Measurements from ENCODE around the gene PAPPA2.

DNA sequence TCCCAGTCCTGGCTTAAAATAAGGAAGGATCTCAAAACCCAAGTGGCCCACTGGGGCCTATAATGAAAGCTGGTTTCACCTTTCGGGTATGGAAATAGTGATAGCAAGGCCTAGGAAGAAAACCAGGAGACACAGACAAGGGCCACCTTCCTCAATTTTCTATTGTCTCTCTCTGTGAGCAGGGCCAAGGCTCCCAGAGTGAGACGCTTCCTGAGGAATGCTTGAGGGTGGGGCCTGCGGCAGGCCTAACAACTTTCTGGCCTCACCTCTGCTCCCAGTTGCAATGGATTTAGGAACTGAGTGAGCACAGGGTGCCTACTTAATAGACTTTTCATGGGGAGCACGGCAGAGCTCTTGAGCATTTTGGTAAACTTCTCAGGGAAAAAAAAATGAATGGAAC lies 400.6 kb downstream of the PAPPA2 start:
- TF ChIP-seq, protein P1, sequence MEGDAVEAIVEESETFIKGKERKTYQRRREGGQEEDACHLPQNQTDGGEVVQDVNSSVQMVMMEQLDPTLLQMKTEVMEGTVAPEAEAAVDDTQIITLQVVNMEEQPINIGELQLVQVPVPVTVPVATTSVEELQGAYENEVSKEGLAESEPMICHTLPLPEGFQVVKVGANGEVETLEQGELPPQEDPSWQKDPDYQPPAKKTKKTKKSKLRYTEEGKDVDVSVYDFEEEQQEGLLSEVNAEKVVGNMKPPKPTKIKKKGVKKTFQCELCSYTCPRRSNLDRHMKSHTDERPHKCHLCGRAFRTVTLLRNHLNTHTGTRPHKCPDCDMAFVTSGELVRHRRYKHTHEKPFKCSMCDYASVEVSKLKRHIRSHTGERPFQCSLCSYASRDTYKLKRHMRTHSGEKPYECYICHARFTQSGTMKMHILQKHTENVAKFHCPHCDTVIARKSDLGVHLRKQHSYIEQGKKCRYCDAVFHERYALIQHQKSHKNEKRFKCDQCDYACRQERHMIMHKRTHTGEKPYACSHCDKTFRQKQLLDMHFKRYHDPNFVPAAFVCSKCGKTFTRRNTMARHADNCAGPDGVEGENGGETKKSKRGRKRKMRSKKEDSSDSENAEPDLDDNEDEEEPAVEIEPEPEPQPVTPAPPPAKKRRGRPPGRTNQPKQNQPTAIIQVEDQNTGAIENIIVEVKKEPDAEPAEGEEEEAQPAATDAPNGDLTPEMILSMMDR (IDR thresholded peaks at IDR 0.05; ENCODE audit: low read length) = no peak
- no peak for TF ChIP-seq EZH2 (optimal IDR thresholded peaks at IDR 0.05; ENCODE audit: low read depth, low read length)

All from MM.1S (cell line).